CD1c-positive myeloid dendritic cell (primary cell): Measurements from ENCODE around the gene PRAC1.

Source experiments
- DNase-seq: peaks from one replicate; pipeline ENCODE4 v3.0.0-alpha.2; 2016; ENCODE audit errors: extremely low spot score

PRAC1 gene

DNA sequence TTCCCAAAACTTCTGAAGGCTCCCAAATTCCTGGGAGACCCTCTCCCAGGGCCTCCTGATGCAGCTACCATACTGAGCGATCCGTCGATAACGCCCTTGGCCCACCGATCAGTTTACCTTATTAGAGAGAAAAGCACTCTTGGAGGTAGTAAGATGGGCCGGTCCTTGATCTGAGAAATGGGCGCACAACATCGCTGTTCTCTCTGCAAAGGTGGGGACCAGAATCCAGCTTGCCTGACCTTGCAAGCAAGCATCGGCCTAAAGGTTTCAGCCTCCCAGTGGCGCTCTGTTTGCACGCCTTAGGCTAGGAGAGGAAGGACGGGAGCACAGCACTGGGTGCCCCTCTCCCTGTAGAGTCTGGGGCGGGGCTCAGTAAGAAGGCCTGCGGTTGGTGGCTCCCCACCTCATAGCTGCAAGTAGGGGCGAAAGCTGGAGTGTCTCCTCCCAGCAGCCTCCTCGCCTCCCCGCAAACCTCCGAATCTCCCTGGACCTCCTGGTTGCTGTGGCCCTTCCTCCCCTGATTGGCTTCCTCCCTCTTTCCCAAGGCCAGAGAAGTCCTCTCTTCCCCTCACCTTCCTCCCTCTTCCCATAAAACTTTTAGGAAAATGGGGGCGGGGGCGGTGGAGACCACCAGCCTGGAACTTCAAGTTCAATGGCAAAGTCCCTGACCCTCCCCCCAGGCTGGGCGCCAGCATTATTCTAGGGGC lies at the start of gene PRAC1:
PRAC1 (minus strand) TSS at position 318 of the 707 bp plus-strand sequence; CDS start at position 192, 126 bp downstream.
- no peak for DNase-seq

DNA sequence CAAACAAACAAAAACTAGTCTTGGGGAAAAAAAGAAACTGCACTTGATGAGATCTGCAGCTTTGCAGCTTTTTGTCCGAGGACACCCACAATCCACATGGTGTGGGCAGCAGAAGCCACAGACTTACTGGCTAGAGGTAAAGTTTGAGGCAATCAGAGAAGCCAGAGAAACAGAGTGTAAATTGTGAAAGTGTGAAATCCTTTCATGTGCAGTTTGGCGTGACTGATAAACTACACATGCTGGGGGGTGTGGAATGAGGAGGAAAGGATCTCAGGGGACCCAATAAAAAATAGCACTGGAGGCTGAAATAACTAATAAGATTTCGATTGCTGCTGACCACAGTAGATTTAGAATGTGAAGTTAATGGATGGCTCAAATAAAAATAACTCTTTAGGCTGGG lies 48.6 kb upstream of the PRAC1 start:
- no peak for DNase-seq

DNA sequence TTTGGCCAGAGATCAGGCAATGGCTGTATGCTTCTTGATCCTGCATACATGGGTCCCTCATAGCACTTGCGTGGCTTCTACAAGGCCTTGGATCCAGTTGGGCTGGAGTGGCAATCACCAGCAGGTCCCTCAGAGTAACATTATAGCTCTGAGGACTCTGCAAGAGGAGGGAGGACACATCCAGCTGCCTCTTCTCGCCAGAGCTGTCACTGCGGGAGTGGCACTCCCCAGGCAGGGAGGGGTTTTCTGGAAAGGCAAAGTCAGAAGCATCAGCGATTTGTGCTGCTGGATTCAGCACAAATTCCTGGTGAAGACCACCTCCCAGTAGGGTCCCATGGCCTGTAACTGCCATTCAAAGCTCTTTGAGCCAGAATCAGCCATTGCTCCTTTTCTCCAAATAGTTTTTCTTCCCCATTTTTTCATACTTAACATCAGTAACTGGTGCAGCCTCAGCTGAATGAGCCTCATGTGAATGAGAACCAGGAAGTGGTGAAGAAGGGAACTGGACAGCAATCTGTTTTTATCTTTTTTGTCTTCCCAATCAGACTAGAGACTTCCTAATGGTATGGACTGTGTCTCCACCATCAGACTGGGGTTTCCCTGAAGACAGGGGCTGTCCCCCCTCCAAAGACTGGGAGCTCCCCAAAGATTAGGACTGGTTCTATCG lies 46.8 kb upstream of the PRAC1 start:
- no peak for DNase-seq

DNA sequence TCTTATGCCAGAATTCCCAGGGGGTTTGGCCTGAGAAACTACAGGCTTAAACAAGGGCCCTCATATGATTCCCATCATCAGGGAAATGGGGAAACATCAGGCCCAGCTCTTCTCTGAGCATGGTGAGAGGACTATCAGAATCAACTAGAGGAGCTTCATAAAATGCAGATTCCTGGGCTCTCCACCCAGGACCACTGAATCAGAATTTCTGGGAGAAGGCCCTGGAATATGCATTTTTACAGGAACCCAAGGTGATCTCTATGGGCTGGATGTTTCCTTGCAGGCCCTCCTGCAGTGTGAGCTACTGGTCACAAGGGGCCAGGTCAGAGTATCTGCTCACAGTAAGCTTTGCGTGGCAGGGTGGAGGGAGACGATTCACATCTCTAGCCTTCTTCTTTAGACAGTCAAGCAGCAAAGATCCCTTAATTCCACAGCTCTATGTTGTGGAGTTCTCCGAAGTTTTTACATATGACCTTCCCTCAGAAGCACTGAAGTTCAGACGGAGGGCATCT lies 45.0 kb upstream of the PRAC1 start:
- no peak for DNase-seq

DNA sequence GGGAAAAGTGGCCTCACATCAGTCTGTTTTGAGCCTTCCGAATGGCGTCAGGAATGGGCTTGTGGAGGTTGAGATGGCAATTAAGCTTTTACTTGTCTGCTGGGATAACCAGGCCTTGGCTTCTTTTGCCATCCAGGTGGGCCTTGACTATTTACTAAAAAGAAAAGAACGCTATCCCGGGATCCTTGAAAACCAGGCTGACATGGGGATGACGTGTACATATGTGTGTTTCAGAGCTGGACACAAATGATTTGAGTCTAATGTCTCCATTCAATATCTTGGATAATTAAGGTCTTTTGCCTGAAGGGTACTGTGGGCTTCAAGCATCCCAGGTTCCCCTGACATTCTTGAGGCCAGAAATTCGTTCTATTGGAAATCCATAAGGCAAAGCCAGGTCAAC lies 38.8 kb upstream of the PRAC1 start:
- DNase-seq, result no peak

DNA sequence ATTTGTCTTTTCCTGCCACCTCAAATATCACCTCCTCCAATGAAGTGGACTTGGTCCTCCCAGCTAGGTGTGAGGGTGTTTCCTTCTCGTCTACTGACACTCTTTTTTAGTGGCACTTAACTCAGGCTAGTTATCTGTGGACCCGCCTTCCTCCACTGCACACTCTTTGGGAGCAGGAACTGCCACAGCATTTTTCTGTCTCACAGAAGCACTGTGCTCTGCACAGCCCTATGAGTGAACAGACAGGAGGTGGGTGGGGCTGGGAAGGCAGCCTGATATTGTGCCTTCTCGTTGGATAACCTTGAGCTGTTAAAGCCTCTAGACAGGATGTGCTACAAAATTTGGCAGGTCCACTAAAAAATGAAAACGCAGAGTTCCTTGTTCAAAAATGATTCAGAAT lies 38.1 kb upstream of the PRAC1 start:
- no peak for DNase-seq

DNA sequence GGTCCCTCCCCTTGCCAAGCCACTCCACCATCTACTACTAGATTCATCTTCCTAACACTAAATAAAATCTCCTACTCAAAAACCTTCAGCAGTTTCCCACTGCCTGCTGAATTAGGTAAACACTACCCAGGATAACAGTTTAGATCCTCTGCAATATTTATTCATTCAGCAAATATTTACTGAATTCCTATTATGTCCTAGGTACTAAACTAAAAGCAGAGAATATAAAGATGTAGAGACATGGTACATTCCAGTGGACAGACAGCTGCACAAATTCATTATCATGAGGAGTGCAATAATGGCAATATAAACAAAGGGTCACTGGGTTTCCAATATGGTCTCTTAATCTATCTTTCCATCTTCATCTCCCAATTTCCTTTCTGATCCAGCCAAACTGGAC lies 37.0 kb upstream of the PRAC1 start:
- no peak for DNase-seq

DNA sequence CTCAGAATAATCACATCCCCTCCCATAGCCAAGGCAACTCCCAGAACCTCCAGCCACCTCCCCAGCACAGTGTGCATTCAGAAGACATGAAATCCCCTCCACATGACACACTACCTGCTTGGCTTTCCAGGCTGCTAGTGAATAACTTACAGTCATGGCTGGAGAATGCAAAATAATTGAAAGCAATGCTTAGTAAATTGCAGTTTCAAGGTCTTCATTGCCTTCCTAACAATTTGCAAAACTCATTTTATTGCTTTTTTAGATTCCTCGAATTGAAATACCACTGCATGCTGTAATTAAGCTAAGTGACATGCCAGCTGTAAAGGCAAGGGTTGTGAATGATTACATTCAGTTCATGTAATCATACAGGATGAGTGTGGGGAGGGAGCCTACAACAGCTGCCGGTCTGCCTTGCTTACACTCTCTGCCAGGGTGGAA lies 35.2 kb upstream of the PRAC1 start:
- no peak for DNase-seq

DNA sequence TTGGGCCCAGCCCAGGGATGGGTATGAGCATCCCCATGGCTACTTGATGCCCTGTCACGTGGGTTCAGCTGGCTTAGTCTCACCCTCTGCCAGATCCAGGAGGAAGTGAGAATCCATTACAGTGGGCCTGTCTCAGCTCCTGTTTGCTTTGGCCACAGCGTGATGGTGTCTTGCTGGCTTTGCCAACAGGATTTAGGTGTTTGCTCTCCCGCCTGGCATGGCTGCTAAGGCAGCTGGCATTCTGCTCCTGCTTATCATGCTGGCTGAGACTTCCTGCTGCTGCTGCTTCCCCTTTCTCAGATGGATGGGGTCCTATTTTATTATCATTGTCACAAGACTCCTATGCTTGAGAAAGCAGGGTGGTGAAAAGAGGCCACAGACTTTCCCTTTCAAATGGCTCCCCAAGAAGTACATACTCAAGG lies 34.5 kb upstream of the PRAC1 start:
- peak; percentile 39 for DNase-seq

DNA sequence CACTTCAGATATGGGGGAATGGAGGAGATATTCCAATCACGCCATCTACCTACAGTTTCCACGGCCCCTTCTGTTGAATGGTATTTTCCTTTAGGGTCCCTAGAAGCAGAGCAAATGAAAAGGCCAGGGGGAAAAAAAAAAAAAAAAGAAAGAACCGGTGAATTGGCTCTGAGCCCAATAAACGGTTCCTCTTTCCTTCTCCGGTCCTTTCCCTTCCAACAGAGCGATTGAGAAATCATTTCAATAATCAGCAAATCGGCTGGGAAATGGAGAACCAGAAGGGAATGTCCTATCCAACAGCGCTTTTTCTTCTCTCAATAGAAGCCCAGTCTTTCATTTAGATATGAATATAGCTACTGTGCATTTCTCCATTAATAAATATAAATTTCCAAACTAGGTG lies 33.0 kb upstream of the PRAC1 start:
- peak; percentile 61 for DNase-seq

DNA sequence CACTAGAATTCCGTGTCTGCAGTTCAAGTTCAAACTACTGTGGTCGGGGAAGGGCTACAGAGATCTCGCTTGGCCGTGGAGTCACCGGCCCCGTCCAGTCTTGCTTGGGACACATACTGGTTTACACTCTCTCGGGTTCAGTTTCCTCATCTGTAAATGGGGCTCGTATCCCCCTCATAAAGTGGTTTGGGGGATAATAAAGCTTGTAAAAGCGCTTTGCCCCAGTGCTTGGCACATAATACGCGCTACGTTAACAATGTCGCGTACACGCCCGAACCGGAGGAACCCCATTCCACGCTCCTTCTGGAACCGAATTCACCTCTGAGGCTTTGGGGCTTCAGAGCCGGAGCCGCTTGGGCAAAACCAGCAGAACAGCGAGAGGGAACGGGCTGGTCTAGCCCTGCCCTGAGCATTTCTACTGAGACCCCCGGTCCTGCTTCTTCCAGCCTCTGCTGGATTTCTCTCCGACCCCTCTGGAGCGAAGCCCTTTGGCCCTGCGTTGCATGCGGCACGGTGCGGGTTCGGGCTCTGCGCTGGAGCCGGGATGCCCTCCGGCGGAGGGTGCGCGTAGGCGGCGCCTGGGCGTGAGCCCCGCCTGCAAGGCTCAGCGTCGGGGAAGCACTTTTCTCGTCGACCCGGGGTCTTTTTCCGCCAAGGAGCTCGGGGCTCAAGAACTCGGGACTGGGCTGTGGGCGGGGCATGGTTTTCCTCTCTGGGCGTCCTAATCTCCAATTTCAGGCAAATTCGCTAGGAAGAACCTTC lies 32.4 kb upstream of the PRAC1 start:
- DNase-seq, result no peak

DNA sequence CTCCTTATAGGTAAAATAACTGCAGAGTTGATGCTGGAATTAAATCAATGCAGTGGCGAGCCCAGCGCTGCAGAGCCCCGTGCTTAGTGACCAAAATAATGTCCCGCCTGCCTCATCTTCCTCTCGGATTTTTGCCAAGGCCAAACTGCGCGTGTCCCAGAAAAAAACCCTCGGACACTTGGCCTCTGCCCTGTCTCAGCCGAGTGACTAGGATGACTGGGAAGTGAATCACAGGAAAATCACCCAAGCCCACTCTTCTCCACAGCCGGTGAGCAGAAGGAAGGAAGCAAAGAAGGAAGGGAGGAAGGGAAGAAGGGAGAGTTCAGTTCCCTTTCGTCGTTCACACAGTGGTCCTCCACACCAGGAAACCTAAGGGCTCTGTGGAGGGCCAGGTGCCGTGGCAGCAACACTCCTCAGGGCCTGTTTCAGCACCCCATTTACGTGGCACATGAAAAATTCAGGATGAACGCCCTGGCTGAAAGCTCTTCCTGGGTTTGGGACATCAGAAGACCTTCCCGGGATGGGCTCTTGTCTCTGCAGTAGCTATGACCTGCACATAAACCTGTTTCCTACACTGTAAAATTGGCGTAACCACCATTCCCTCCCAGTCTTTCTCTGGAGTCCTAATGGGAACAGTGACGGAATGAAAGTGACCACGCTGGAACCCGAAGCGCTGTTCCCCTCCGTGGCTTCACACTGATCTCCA lies 31.6 kb upstream of the PRAC1 start:
- no peak for DNase-seq

DNA sequence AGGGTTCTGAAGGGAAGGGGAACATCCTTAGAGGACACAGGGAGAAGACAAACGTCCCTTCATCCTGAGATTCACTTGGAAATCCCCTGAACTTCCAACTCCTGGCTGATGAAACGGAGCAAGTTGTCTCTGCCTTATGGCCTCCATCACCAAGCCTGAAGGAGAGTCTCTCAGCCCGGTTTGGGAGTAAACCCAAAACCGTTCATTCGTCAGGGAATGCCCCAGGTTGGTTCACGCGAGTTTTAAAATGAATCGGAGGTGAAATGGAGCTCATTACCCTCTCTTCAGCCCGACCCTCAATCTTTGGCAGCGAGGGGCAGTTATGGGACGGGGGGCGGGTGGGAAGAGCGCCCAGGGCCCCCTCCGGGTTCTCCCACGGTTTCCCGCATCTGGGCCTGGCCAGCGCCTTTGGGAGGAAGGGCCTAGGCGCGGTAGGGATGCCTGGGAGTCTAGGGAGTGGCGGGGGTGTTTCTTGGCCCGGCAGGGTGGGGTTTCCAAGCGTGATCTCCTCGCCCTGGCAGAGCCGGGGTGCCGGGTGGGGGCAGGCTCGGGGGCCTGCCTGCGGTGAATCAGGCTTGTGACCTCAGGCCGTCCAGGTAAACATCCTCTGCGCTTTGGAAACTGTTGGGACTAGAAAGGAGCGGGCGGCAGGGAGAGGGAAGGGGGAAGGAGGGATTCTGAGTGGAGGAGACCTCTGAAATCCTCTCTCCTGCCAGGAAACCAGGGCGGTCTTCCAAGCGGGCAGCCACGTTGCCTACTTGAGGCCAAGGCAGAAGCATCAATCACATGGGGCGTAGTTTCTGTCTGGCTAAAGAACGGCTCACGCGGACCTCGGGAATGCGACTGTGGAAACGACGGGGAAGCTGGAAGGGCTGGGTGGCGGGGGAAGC lies 30.3 kb upstream of the PRAC1 start:
- no peak for DNase-seq

DNA sequence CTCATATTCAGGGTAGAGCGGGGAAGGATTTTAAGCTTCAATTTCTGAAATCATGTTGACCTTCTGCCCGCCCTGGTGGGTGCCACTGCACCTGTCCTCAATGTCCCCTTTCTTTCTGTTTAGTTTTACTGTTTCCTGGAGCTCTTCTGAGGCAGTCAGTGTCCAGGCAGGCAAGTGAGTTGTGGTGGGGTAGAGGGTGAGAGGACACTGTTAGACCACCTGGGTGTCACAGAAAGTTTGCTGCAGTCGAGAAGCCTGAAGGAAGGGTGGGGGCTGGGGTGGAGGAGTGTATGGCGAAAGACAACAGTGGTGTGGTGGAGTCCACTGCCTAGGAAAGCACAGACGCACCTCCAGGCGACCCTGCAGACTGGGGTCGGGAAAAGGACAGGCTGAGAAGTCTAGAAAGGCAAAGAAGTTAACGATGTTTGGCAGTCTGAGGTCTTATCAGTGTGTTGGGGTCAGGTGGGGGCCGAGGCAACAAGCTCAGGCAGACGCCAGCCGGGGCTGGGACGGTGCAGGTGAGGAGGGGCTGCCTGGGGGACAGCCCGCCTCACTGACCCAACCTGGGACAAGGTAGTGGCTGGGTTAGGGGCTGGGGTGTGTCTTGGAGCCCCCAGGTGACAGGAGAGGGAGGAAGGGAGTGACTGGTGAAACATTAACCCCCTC lies 29.5 kb upstream of the PRAC1 start:
- no peak for DNase-seq

DNA sequence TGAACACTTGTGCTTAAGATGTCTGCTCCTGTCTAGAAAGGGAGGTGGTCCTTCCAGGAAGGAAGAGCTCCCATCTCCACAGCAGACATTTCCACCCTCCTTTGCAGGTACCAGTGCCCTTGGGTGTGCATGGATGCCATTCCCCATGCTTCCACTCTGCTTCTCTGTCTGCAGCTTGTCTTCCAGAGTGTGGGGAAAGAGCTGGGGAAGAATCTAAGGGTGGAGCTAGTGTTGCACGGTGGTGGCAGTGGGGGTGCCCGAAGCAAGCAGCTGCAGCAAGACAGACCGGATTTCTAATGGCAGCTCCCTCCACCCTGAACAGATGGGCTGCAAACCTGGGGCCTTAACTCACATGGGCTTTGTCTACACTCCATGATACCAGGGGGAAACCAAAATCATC lies 28.9 kb upstream of the PRAC1 start:
- no peak for DNase-seq

DNA sequence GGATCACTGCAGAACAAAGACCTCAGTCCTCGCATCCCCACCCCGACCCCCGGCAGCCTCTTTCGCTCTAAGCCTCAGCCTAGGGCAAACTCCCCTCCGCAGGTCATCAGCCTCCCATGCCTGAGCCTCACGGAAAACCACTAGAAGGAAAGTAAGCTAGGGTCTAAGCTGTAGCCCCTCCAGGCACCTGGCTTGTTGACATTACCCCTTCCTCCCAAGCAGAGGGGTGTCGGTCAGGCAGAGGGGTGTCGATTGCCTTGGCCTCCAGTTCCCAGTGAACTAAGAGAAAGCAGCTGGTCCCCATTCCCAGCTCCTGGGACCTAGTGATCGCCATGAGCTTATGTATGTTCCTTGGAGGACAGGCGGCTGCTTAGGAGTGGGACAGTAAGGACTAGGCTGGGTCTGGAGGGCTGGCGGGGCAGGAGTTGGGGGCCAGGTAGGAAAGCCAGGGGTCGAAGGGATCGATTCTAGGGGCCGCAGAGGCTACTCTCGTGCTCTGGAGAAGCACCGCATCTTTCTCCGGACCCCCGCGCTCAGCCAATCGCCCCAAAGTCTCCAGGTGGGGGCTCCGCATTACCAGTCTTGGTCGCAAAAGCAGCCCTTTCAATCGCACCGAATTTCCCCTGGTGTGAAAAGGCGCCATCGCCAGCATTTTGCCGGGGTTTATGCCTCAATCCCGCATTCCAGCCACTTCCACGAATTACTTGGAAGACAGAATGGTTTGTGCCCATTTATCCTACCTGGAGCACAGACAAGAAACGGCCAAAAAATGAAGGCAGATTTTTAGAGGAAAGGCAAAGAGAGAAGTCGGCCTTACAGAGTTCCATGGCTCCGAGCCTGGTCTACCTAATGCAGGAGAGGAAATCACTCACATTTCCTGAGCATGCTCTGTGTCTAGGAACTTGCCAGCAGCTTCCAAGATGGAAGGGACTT lies 27.6 kb upstream of the PRAC1 start:
- DNase-seq, result no peak

DNA sequence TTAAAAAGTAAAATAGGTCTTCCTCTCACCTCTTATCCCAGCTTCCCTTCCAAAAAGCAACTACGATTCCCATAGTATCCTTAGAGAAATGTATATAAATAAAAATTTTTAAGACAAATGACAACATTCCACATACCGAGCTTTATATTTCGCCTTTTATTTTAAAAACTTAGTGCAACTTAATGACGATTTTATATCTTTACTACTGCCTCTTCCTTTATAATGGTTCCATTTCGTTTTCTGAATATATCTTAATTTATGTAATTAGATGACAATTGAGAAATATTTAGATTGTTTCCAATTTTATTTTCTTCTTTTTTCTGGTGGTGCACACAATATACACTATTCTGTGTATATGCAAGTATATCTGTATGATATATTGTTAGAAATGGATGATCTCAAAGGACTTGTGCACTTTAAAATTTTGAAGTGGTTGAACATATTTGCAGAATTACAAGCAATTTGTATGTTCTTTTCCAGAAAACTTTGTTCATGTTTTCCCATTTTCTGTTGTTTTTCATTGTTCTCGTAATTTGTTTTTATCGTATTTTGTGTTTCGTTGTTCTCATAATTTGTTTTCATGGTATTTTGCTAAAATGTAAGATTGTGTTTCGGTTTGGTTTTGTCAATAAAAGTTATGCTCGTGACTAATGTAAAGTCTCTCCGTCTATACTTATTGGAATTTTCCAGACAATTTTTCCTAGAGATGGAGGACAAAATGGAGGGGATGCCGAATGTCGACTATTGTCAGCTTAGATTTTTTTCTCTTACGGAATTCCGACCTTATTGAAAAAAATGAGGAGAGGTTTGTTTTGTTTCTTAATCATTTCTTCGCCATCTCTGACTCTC lies 26.6 kb upstream of the PRAC1 start:
- DNase-seq, result no peak
